Amniotic epithelial cell (primary cell): ENCODE results near the gene ANKRD33.
"Not testable (repeated sequence)": the region's sequence is repeated elsewhere in the genome, so short reads cannot be mapped to it uniquely, and the experiment has no call there.

ENCODE experiments used
- DNase-seq: peaks from one replicate; pipeline ENCODE4 v3.0.0-alpha.2; 2010; ENCODE audit warnings: low read depth

ANKRD33 gene

DNA sequence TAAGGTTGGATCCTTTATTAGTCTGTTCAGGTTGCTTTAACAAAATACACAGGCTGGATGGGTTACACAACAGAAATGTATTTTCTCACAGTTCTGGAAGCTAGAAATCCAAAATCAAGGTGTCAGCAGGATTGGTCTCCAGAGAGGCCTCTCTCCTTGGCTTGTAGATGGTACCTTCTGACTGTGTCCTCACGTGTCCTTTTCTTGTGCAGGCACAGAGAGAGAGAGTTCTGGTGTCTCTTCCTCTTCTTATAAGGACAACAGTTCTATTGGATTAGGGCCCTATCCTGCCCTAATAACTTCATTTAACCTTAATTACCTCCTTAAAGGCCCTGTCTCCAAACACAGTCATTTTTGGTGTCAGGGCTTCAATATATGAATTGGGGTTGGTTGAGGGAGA, 4.6 kb upstream of the ANKRD33 start:
- DNase-seq, result no peak

DNA sequence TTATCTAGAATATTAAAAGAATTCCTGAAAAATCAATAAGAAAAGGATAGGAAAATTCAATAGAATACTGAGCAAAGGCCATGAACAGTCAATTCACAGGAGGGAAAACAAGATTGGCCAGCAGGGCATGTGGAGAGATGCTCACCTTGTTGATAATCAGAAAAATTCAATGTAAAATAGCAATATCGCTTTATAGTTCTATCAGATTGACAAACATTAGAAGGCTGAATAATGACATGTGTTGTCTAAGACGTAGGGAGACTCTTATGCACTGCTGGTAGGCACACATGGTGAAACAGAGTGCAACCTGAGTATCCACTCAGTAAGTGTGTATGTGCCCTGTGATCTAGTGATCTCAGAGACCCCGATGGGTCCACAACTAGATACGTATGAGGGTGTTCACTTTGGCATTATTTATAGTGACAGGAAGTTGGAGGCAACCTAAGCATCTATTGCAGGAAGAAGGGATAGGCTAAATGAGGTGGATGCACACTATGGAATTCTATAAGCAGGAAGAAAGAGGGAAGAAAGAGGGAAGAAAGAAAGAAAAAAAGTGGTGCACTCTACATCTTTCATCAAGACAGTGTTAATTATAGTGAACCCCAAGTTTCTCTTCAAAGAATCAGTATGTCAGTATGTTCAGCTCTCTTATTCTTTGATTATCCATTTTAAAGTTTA, 3.8 kb upstream of the ANKRD33 start:
- no peak for DNase-seq

DNA sequence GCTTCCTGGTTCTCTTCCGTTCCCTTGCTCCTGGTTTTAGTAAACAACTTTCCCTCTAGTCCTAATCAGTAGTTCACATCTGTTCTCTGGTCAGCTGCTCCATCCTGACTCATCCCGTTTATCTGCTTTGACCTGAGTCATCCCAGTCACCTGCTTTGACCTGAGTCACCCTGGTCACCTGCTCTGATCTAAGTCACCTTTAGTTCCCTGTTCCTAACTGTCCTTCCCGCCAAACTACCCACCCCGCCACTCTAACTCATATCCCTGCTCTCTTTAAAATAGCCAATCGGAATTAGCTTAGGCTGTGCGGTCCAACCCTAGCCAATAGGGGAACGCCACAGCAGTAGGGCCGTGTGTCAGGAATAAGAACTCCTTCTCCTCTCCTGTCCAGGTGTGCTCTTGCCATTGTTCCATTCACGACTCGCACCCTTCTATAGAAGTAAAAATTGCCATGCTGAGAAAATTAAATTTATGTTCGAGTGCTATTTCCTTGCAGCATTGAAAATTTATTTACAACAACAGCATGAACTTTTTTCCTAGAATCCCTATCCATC, 3.1 kb upstream of the ANKRD33 start:
- DNase-seq, result peak; percentile 93

DNA sequence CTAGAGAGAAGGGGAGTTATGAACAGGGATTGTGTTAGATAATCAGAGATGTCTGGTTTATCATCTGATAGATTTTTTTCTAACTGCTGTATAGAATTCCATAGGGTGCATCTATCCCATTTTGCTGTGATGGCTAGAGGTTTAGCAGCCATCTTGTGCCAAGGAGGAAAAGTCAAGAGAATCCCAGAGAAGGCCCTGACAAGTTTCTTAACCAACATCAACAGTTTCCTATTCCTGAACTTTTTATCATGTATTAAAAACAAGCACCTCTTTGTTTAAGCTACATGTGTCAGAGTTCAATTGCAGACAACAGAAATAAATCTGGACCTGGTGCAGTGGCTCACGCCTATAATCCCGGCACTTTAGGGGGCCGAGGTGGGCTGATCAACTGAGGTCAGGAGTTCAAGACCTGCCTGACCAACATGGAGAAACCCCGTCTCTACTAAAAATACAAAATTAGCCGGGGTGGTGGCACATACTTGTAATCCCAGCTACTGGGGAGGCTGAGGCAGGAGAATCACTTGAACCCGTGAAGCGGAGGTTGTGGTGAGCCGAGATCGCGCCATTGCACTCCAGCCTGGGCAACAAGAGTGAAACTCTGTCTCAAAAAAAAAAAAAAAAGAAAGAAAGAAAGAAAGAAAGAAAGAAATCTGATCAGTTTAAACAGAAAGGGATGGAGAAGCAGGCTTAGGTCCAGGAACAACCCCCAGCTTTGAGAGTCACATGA, 2.4 kb upstream of the ANKRD33 start:
- not testable (repeated sequence) for DNase-seq

DNA sequence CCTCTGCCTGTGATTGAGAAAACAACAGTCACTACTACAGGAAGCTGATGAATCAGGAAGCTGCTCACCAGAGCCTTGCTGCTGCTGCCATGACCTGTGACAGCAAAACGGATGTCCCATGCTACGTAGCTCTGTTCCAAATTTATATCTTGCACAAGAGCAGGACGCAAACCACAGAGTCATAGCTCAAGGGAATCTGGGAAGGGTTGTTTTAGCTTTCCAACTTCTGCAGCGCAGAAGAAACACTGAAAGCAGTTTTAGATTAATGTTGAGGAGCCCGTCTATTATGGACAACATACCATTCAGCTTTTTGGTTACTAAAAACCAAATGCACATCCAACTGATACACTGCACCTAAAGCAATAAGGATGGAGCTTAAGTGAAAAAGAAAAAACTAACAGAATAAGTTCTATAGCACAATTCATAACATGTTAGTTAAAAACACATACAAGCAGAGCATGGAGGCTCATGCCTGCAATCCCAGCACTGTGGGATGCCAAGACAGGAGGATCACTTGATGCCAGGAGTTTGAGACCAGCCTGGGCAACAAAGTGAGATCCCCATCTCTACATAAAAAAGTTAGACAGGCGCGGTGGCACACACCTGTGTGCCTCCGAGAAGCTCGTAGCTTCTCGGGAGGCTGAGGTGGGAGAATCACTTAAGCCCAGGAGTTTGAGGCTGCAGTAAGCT, 1.7 kb upstream of the ANKRD33 start:
- DNase-seq, result peak; percentile 95

DNA sequence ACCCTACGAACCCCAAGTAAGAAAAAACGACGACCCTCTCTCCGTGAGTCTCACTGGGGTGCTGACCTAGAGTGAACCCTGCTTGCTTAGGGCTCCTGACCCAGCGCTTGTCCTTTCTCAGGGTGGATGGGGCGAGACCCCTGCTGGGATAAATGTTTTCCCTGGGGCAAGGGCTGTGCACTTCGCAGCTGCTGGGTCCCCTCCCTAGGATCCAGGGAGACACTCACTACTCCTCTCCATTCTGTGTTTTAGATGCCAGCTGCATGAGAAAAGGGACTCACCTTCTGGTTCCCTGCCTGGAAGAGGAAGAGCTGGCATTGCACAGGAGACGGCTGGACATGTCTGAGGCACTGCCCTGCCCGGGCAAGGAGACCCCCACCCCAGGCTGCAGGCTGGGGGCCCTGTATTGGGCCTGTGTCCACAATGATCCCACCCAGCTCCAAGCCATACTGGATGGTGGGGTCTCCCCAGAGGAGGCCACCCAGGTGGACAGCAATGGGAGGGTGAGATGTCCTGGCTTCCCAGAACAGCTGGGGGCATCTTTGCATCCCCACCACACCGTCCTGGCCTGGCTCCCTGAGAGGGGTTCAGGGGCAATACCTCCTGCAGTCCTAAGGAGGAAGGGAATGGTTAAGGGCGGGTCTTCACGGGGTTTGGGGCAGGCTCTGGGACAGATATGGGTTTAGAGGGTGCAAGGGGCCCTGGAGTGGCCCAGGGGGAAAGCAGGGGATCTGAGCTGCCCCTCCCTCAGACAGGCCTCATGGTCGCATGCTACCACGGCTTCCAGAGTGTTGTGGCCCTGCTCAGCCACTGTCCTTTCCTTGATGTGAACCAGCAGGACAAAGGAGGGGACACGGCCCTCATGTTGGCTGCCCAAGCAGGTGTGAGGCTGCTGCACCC, 663 bp downstream of the ANKRD33 start:
- DNase-seq, result no peak

DNA sequence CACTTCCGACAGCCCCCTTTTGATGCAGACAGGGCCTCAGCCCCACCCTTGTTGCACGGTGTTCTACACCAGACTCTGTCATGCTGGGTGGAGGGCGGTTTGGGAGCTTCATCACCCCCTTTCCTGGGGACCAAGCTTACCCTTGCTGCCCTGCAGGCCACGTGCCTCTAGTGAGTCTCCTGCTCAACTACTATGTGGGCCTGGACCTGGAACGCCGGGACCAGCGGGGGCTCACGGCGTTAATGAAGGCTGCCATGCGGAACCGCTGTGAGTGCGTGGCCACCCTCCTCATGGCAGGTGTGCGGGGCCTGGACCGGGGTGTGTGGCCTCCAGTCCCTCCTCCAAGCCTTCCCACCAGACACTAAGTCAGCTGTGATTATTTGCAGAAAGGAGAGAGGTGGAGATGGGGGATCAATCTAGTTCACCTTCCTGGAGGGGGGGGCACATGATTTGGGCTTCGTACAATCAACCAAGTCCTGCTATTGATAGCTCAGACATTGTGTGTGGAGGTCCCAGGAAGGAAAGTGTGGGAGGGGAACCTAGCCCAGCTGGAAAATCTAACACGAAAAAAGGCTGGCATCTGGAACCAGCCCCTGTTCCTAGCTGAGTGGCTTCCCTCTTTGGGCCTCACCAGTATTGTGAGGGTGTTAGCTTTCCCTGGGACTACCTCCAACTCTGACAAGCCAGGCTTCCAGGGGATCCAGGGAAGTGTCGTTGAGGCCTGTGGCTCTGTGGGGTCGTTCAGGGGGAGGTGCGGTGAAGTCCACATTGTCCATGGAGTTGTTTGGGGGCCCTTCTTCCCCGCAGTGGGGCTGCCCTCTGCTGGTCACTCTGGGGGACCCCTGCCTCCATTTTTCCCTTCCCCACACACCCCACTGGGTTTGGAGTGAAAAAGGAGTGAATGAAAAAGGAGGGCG, 1.6 kb downstream of the ANKRD33 start:
- DNase-seq, result no peak

DNA sequence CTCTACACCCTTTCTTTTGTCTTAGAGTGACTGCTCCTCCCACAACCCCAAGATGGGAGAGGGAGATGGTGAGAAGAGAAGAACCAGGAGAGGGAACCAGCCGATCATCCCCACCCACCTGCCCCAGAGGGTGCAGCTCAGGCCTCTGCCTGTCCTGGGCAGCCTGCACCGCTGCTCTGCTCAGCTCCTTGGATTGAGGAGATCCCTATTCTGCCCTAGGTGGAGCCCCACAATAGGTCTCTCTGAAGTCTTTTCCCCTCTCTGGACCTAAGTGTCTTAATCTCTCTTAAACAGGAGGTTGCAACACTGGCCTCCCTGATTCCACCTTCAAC, 2.2 kb downstream of the ANKRD33 start:
- no peak for DNase-seq

DNA sequence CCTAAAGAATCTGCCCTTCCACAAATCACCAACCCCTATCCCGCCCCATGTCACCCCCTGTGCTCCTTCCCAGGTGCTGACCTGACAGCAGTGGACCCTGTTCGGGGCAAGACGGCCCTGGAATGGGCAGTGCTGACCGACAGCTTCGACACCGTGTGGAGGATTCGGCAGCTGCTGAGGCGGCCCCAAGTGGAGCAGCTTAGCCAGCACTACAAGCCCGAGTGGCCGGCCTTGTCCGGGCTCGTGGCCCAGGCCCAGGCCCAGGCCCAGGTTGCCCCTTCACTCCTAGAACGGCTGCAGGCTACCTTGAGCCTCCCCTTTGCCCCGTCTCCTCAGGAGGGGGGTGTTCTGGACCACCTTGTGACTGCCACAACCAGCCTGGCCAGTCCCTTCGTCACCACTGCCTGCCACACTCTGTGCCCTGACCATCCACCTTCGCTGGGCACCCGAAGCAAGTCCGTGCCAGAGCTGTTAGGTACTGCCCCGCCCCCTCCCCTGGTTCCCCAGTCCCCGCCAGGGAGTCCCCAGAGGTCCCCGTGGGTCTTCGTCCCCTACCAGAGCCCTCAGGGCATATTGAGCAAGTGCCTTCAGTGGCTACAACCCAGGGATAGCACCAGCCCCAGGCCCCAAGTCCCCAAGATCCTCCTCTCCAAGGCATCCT, 2.7 kb downstream of the ANKRD33 start:
- DNase-seq, result no peak

DNA sequence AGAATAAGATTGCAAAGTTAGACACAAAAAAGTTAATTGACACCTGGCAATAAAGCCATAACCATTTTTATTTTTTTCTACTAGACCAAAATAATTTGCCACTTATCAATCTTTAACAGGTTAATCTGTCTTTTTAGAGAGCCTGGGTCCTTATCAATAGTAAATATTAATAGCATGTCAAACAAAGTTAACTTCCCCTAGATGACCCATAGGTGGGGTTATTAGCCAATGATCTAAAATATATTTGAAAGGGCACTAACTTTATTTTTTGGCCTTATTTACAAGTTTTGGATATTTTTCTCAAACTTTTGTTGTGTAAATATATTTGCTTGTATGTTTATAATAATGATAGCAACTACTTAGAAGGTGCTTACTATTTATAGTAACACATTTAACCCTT, 3.9 kb downstream of the ANKRD33 start:
- no peak for DNase-seq

DNA sequence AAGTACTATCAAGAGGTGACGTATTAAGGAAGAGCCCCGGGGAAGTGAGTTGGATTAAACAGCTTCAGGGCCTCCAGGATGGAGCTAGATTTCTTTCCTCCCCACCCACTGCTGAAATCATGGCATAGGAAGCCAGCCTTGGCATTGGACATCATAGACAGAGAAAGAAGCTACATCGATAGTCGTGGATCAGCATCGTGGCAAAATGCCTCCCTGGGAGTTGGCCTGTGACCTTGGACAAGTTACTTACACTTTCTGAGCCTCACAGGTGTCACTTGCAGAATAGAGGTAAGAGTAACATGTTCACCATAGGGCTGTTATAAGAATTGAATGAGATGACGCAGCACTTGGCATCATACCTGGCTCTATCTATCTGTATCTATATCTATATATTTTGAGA, 5.9 kb downstream of the ANKRD33 start:
- no peak for DNase-seq

DNA sequence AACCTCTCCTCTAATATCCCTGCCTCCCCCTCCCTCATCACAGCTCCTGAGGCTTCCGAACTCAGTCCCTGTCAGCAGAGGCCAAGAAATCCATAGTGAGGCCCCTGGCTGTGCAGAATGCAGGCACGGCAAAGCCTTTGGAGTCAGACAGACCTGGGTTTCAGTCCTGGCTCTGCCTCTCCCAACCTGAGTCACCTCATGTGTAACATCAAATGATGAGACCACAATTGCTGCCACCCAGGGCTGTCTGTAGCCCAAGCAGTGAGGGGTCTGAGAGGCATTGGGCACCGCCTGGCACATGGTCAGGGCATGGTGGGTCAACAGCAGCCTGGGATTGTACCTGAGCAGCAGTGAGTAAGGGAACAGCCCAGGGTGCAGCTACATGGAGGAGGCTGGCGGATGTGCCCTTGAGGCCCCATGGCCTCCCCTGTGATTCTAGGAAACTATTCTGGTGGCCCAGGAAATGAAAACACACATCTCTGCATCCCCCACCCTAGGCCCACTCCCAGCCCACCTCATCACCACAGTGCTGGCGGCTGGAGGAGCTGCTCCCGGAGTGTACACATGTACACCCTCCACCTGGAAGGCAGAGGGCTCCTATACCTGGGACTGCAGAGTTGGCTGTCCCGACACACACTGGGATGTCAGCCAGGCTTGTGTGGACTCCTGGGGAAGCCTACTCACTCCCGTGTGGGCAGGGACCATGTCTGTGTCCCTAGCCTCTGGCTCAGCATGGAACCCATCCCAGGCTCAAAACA, 7.7 kb downstream of the ANKRD33 start:
- DNase-seq, result no peak

DNA sequence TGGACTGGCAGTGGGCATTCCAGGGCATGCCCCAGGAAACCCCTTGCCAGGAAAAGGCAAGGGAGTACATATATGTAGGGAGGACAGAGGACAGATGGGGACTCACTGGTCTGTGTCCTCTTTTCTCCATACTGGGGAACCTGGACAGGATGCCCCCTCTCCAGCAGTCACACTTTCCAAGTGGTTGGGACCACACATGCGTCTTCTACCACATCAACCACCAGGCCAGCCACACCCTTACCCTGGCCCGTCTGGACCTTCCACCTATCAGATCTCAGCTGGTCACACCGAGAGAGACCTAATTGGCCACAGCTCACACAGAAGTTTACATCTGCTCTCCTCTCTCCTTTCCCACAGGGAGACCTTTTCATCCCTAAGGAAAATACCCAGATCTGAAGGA, 8.3 kb downstream of the ANKRD33 start:
- DNase-seq, result no peak

DNA sequence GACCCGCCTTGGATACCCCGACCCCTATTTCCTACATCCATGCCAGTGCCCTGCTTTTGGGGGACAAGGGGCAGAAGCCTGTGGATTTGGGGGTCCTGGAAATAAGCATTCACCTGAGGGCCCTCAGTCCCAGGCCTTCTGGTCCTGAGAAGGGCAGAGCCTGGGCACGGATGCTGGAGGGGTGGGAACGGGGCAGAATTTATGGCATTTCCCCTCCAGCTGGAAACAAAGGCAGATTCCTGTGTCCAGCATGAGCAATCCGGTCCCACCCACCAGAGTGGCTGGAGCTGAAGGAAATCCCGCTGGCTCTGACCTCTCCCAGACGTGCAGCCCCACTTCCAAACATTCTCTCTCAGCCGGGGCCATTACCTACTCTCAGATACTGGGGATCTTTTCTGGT, 9.3 kb downstream of the ANKRD33 start:
- DNase-seq, result no peak

DNA sequence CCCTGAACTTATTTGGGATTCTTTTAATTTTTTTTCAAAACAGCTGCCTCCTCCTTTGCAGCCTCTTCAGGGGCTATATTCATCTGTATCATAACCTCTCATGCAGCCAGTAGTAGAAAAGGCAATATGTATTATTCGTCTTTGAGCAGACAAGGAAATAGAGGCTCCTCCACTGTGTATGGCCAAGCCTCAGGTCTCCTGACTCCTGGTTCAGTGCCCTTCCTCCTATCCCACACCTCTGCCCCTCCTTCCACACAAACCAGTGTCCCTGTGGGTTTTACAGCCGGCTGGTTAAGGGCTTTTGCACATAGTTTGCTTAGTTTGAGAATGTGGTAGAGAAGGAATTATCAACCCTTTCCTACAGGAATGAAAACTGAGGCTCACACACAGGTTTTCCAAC, 10.6 kb downstream of the ANKRD33 start:
- DNase-seq, result no peak

DNA sequence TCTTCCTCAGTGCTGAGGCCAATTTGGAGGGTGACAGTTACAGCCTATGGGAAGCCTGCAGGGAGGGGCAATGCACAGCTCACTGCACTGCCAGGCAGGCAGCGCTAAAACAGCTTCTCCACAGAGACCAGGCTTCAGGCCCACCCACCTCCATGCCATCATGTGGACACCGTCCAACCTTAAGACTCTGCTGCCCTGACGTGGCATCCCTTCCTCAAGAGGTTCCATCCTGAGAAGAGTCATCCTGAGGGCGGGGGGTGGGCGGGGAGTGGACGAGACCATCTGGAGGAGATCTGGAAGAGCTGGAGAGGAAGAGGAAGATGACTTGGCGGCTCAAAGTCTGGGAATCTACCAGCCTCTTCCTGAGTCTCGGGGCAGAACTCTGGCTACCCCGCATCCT, 11.0 kb downstream of the ANKRD33 start:
- peak; percentile 54 for DNase-seq

DNA sequence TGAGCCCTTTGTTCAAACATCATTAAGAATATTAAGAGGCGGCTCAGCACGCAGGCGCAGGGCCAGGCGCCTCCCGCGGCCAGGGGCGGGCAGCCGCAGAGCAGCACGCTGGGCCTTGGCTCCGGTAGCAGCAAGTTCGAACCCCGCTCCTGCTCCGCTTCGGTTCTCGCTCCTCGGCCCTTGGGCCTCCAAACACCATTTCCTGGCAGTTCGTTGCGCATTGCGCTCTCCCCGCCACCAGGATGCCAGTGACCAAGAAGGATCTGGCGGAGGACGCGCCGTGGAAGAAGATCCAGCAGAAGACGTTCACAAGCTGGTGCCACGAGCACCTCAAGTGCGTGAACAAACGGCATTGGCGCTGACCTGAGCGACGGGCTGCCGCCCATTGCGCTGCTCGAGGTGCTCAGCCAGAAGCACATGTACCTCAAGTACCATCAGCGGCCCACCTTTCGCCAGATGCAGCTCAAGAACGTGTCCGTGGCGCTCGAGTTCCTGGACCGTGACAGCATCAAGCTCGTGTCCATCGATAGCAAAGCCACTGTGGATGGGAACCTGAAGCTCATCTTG, 12.5 kb downstream of the ANKRD33 start:
- DNase-seq, result no peak

DNA sequence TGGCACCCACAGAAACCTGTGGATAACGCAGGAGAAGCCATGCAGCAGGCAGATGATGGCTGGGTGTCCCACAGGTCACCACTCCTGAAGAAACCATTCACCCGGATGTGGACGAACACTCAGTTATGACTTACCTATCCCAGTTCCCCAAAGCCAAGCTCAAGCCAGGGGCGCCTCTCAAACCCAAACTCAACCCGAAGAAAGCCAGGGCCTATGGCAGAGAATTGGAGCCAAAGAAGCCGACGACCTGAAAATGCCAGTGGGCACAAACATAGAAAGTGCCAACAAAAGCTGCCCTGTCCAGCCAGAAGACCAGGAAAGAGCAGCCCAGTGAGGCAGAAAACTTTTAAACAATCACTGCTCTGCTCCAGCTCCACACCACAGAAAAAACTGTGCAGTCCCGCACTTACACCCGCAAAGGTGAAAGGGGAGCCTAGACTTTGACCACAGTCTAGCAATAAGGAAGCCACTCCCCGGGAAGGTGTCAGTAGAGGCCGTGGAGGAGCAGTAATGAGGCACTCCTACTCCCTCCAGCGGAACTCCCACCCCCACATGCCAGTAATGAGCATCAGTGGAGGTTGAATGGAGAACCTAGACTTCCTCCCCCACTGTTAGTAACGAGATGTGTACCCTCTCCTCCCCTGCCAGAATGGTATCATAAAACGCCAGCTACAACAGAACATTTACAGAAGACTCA, 13.4 kb downstream of the ANKRD33 start:
- peak; percentile 30 for DNase-seq

DNA sequence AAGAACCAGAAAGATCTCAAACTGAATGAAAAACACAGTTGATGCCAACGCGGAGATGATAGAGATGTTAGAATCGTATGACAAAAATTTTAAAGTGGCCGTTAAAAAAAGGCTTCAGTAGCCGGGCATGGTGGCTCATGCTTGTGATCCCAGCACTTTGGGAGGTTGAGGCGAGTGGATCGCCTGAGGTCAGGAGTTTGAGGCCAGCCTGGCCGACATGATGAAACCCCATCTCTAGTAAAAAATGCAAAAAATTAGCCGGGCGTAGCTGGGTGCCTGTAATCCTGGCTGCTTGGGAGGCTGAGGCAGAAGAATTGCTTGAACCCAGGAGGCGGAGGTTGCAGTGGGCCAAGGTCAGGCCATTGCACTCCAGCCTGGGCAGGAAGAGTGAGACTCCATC, 14.0 kb downstream of the ANKRD33 start:
- no peak for DNase-seq
